ENCODE measurements around the gene DUS3L. TPM values are rescaled to one million over a fixed set of nuclear protein-coding genes. Genes with fewer than 3 reads are reported as not detected.
A peak's percentile ranks its signal among the peaks of the same experiment; 100 is the strongest.

Gene DUS3L
- total RNA-seq, 1 experiment from 2014 or later = 35.6 TPM

DNA sequence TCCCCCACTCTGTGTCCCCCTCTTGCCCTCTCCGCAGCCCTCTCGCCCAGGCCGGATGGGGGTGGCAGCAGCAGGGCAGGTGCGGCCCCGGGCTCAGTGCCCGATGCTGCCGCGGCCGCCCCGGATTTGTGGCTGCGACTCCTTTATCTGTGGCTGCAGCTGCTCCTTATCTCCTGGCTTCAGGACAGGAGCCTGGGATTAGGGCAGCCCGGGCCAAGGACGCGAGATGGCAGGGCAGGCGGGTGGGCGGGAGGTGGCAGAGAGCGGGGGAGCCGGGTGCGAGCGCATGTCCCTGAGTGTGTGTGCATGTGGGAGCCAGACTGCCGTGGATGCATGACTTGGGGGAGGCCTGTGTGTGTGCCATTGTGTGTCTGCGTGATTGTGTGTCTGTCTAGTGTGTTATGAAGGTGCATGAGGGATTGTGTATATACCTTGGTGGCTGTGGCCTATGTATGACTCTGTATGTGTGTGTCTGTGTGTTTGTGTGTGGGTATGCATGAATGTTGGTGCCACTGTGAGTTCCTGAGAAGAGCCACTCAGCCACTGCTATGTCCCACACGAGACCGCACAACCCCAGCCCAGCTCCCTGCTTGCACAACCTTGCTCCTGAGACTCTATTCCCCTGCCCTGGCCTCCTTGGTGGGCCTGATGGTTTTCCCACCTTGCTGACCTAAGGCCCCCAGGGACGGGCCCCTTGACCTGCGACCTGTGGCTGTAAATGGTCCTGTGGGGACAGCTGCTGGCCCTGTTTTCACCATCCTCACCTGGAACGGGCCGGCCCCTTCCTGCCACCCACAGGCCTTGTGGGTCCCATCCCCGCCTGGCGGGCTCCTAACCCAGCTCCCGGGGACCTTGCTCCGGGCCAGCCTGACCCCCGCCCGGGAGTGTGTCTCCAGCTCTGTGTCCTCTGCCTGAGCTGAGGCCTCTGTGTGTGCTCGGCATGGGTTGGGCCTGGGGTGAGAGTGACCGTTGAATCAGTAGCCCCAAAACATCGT, 8.6 kb upstream of the DUS3L start:
- Histone ChIP-seq H3K4me1 (replicated peaks) (peaks cover 11% of the 10 kb centered on the region), H3K36me3 (no peaks in the 10 kb centered on the region), H3K27ac (no peak overlapping the region), H3K4me3 (no peak overlapping the region), H3K9me3 (replicated peaks) (no peaks in the 10 kb centered on the region), H3K27me3 (replicated peaks) (peaks cover 1% of the 10 kb centered on the region; the same call in 1 of the 2 replicates)
- DNase-seq (ENCODE audit: low read depth in 1 of 2, low spot score in 2 of 2) = no peak

DNA sequence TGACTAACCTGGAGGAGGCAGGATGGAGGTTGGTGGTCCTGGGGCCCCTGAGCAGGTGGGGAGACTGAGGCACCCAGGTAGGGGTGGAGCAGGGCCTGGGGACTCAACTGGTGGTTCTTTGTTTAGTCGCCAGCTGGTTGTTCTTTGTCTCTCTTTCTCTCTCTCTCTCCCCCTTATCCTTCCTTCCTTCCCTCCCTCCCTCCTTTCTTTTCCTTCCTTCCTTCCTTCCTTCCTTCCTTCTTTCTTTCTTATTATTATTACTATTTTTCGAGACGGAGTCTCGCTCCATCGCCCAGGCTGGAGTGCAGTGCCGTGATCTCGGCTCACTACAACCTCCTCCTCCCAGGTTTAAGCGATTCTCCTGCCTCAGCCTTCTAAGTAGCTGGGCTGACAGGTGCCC, 7.3 kb upstream of the DUS3L start:
- H3K36me3 ChIP-seq = no peaks in the 10 kb centered on the region
- no peaks in the 10 kb centered on the region for H3K27me3 ChIP-seq (replicated peaks)
- no peak overlapping the region for H3K4me3 ChIP-seq
- H3K27ac ChIP-seq = no peak overlapping the region
- H3K9me3 ChIP-seq (replicated peaks) = no peaks in the 10 kb centered on the region
- DNase-seq (ENCODE audit: low read depth in 1 of 2, low spot score in 2 of 2) = no peak
- H3K4me1 ChIP-seq (replicated peaks) = no peaks in the 10 kb centered on the region

DNA sequence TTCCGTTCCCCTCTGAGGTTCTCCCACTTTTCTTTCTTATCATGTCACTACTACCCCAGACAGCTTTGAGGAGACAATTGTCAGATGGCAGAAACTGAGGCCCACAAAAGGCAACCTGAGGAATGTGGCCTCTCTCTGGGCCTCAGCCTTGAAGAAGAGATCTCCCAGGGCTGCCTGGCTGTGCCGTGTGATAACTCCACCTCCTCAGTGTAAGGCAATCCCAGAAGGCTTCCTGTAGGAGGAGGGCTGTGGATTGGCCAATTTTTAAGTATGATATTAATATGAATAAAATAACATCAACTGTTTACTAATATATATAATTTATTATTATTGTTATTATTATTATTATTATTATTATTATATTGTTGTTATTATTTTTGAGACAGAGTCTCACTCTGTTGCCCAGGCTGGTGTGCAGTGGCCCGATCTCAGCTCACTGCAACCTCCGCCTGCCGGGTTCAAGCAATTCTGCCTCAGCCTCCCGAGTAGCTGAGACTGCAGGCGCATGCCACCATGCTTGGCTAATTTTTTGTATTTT, 4.5 kb upstream of the DUS3L start:
- no peaks in the 10 kb centered on the region for H3K27me3 ChIP-seq (replicated peaks)
- no peaks in the 10 kb centered on the region for H3K4me1 ChIP-seq (replicated peaks)
- H3K4me3 ChIP-seq = no peak overlapping the region
- no peak for DNase-seq (ENCODE audit: low read depth in 1 of 2, low spot score in 2 of 2)
- no peaks in the 10 kb centered on the region for H3K9me3 ChIP-seq (replicated peaks)
- no peak overlapping the region for H3K27ac ChIP-seq
- H3K36me3 ChIP-seq = no peaks in the 10 kb centered on the region; the same call in 1 of the 2 replicates

DNA sequence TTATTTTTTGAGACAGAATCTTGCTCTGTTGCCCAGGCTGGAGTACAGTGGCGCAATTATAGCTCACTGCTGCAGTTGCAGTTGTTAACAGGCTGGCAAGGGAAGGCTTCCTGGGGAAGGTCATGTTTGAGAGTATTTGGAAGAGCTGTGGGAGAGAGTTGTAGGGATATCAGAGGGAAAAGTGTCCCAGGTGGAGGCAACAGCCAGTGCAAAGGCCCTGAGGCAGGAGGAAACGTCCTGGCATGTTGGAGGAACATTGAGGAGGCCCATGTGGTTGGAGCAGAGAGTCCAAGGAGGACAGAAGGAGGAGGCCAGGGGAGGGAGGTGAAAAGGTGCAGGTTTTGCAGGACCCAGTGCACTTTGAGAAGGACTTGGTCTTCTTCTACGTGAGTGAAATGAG, 2.2 kb upstream of the DUS3L start:
- no peaks in the 10 kb centered on the region for H3K27me3 ChIP-seq (replicated peaks)
- no peak overlapping the region for H3K4me3 ChIP-seq
- H3K9me3 ChIP-seq (replicated peaks) = no peaks in the 10 kb centered on the region
- no peak overlapping the region for H3K27ac ChIP-seq
- DNase-seq (ENCODE audit: low read depth in 1 of 2, low spot score in 2 of 2) = no peak
- H3K36me3 ChIP-seq = peaks cover 22% of the 10 kb centered on the region
- peaks cover 5% of the 10 kb centered on the region for H3K4me1 ChIP-seq (replicated peaks)

- Histone ChIP-seq H3K9me3 (replicated peaks) (no peaks in the 10 kb centered on the region), H3K4me1 (replicated peaks) (peaks cover 5% of the 10 kb centered on the region), H3K27me3 (replicated peaks) (no peaks in the 10 kb centered on the region), H3K27ac (no peak overlapping the region), H3K4me3 (no peak overlapping the region), H3K36me3 (peaks cover 32% of the 10 kb centered on the region)
- DNase-seq (ENCODE audit: low read depth in 1 of 2, low spot score in 2 of 2) = no peak
Observed at GRCh38 chr19:5792224-5792623, 1.3 kb upstream of the DUS3L start.

DNA sequence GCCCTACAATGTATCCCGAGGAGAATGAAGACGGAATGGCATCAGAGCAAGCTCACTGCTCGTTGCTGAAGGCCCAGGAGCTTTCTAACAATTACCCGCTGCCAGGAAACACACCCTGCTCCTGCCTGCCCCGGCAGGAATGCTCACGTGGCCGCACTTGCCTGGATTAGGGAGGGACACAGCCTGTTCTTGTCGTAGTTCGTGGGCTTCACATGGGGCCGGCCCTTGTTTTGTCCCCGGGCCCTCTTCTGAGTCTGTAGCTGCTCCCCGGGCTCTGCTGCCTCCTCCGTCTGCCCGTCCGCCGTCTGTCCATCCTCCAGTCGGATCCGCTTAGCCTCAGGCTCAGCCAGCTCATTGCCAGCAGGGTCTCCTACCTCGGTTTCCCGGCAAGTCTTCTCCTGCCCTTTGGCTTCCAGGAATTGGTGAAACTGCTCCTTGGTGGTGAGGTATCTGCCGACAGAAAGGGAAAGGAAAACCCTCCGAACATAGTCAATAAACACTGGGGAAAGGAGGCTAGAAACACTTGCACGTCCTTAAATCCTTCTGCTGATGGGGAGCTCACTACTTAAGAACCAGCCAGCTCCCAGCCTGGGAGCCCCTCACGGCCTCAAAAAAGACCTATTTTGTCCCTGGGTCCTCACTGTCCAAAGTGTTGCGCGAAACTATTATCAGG, 941 bp downstream of the DUS3L start:
- Histone ChIP-seq H3K36me3 (peaks cover 52% of the 10 kb centered on the region), H3K27me3 (replicated peaks) (no peaks in the 10 kb centered on the region), H3K4me1 (replicated peaks) (peaks cover 5% of the 10 kb centered on the region), H3K4me3 (peak overlapping the region; percentile 62), H3K9me3 (replicated peaks) (no peaks in the 10 kb centered on the region), H3K27ac (no peak overlapping the region)
- DNase-seq (ENCODE audit: low read depth in 1 of 2, low spot score in 2 of 2) = no peak

DNA sequence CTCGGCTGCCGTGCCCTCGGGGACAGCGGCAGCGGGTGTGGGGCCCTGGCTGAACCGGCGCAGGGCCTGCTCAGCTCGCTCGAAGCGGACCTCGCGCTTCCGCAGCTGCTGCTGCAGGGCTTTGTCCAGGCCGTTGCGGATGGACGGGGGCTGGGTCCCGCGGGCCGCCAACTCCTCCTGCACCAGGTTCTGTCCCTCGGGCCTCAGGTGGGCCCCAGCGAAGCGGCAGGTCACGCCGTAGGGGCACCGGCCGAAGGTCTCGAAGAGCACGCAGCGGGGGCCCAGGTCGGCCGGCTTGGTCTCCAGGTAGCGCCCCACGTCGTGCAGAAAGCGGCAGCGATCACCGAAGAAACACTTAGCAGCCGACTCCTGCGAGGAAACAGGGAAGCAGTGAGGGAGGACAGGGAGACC, 1.6 kb downstream of the DUS3L start:
- Histone ChIP-seq H3K27ac (no peak overlapping the region), H3K9me3 (replicated peaks) (no peaks in the 10 kb centered on the region), H3K36me3 (peaks cover 58% of the 10 kb centered on the region), H3K4me3 (no peak overlapping the region), H3K4me1 (replicated peaks) (peaks cover 5% of the 10 kb centered on the region), H3K27me3 (replicated peaks) (no peaks in the 10 kb centered on the region)
- DNase-seq (ENCODE audit: low read depth in 1 of 2, low spot score in 2 of 2) = no peak

DNA sequence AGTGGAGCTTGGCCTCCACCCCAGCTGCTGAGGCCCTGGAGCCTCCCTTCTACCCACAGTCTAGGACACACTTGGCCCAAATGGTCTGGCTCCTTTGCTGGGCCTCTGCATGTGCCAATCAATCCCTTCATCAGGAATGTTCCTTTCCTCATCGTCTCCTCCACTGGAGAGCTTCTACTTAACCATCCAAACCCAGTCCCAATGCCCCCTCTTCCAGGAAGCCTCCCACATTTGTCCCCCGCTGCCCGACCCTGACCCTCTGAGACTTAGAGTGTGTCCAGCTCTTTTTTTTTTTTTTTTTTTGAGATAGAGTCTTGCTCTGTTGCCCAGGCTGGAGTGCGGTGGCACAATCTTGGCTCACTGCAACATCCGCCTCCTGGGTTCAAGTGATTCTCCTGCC, 2.5 kb downstream of the DUS3L start:
- Histone ChIP-seq H3K27me3 (replicated peaks) (no peaks in the 10 kb centered on the region), H3K9me3 (replicated peaks) (no peaks in the 10 kb centered on the region), H3K27ac (no peak overlapping the region), H3K4me1 (replicated peaks) (peaks cover 5% of the 10 kb centered on the region), H3K4me3 (no peak overlapping the region), H3K36me3 (peaks cover 65% of the 10 kb centered on the region)
- DNase-seq (ENCODE audit: low read depth in 1 of 2, low spot score in 2 of 2) = no peak

- Histone ChIP-seq H3K27ac (no peak overlapping the region), H3K27me3 (replicated peaks) (no peaks in the 10 kb centered on the region), H3K36me3 (peaks cover 65% of the 10 kb centered on the region), H3K9me3 (replicated peaks) (no peaks in the 10 kb centered on the region), H3K4me1 (replicated peaks) (peaks cover 5% of the 10 kb centered on the region), H3K4me3 (no peak overlapping the region)
- DNase-seq (ENCODE audit: low read depth in 1 of 2, low spot score in 2 of 2) = no peak
Observed at GRCh38 chr19:5787409-5788182, 3.4 kb downstream of the DUS3L start.

DNA sequence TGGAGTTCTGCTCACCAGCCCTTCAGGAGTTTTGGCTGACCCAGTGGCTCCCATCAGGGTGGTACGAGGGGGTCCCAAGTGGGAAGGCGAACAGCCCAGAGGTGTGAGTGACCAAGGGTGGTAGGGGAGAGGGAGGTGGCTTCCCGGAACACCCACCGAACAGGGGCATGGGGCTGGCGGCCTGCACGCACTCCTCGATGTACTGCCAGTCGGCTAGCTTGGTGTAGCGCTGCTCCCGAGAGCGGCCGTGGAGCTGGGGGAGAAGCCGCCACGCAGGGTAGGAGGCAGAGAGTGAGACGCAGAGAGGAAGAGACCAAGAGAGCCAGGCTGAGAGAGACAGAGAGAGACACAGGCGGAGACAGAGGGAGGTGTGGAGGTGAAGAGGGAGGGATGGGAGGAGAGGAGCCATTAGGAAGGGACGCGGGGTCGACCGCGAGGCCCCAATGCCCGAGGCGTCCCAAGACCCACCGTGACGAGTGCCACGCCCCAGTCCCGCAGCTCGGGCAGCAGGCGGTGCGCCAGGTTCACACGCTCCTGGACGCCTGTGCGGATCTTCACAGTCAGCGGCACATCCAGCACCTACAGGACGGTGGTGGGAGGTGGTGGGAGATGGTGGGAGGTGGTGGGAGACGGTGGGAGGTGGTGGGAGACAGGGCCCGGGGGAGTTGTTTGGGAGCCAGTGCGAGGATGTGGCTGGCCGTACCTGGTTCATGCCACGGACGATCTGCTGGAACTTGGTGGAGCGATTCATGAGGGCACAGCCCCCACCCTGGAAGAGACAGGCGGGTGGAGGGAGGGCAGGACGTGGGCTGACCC, 4.2 kb downstream of the DUS3L start:
- Histone ChIP-seq H3K27me3 (replicated peaks) (no peaks in the 10 kb centered on the region), H3K36me3 (peaks cover 65% of the 10 kb centered on the region), H3K27ac (no peak overlapping the region), H3K4me3 (no peak overlapping the region), H3K4me1 (replicated peaks) (peaks cover 5% of the 10 kb centered on the region), H3K9me3 (replicated peaks) (no peaks in the 10 kb centered on the region)
- no peak for DNase-seq (ENCODE audit: low read depth in 1 of 2, low spot score in 2 of 2)

DNA sequence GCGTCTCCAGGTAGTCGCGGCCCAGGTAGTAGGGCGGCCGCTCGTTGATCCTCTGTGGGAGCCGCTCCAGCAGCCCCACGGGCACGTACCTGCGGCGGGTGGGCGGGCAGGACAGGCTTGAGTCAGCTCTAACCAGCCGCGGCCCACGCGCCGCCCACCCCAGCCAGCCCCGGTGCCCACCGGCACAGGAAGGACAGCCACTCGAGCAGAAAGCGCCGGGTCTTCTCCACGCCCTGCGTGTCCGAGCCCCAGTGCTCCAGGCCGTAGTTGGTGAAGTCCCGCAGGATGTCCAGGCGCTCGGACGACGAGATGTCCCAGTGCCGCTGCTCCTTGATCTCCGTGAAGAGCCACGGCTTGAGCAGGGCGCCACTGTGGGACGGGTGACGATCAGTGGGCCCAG, 5.5 kb downstream of the DUS3L start:
- Histone ChIP-seq H3K4me1 (replicated peaks) (peaks cover 5% of the 10 kb centered on the region), H3K36me3 (peaks cover 65% of the 10 kb centered on the region), H3K27ac (no peak overlapping the region), H3K27me3 (replicated peaks) (no peaks in the 10 kb centered on the region), H3K9me3 (replicated peaks) (no peaks in the 10 kb centered on the region), H3K4me3 (no peak overlapping the region)
- DNase-seq (ENCODE audit: low read depth in 1 of 2, low spot score in 2 of 2) = no peak

DNA sequence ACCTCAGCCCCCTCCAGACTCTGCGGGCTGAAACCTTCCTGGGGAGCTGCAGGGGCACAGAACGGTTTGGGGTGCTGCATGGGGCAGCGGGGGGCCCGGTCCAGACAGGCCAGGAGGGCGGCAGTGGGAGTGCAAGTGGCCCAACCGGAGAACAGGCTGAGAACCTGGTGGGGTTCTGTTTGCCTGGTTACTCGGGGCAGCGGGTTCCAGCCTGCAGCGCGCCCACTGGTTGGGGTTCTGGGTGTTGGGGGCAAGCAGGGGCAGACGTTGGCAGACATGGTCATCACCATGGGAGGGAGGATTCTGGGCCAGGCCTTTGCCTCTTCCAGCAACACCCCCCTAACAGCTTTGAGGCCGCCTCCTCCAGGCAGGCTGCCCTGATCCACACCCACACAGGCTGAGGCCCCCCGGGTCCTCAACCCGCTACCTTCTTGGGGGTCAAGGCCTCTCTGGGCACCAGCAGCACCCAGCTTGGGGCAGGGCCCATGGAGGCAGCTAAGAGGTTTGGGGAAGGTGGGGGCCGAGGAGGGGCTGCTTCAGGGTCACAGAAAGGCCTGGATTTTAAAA, 6.3 kb downstream of the DUS3L start, which contains the start of gene PRR22:
Gene PRR22 (minus strand): TSS at position 166 of the 567 bp plus-strand sequence. CDS start 86 bp downstream, at position 80.
- H3K27ac ChIP-seq = no peak within 1 kb of the TSS
- peak in 1 of 2 experiments; percentile 40 for DNase-seq (ENCODE audit: low read depth in 1 of 2, low spot score in 2 of 2)
- no peaks in the 10 kb centered on the region for H3K4me1 ChIP-seq (replicated peaks)
- peaks cover 58% of the 10 kb centered on the region for H3K36me3 ChIP-seq
- H3K27me3 ChIP-seq (replicated peaks) = no peaks in the 10 kb centered on the region
- H3K4me3 ChIP-seq = no peak within 1 kb of the TSS
- no peaks in the 10 kb centered on the region for H3K9me3 ChIP-seq (replicated peaks)
